GM12891 (cell line): ENCODE measurements around the gene OPCML.

ENCODE experiments used
- POLR2A ChIP-seq: IDR thresholded peaks from 2 replicates; pipeline ENCODE4 v1.6.1; 2011; ENCODE audit warnings: low read depth, low read length, control low read depth
- TAF1 ChIP-seq: IDR thresholded peaks from 2 replicates; pipeline ENCODE4 v1.6.1; 2011; ENCODE audit warnings: low read depth, low read length, control low read depth

DNA sequence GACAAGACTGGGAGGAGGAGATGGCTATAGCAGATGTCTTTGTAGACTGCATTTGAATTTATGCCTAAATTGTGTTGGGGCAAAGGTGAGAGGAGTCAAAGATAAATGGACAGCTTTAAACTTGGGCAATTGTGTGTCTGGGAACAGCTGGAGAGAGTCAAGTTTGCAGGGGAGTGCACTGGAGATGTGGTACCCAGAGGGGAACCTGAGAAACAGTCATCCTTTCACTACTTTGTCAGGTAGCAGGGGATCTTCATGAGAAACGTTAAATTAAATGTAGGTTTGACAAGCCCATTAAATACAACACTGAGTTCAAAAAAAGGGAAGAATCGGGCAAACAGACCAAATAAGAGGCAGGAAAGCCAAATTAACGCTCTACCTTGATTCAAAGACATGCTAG, 277.7 kb downstream of the OPCML start:
- no peak for TF ChIP-seq TAF1
- no peak for TF ChIP-seq POLR2A
